HG03354 (cell line): Measurements from ENCODE around the gene PRDM2.

Experiments
- ATAC-seq: cut with Tn5 transposase; IDR thresholded peaks from one replicate; pipeline ENCODE4 v1.9.1; 2021; ENCODE audit warnings: mild to moderate bottlenecking; ENCODE audit not compliant: unreplicated experiment, poor library complexity, severe bottlenecking

The PRDM2 gene

GRCh38 chr1:13731897-13732296, 31.9 kb downstream of the PRDM2 start:
- ATAC-seq: no peak

- ATAC-seq: no peak
These were observed 33.1 kb downstream of the PRDM2 start for GRCh38 chr1:13732971-13733667.

DNA sequence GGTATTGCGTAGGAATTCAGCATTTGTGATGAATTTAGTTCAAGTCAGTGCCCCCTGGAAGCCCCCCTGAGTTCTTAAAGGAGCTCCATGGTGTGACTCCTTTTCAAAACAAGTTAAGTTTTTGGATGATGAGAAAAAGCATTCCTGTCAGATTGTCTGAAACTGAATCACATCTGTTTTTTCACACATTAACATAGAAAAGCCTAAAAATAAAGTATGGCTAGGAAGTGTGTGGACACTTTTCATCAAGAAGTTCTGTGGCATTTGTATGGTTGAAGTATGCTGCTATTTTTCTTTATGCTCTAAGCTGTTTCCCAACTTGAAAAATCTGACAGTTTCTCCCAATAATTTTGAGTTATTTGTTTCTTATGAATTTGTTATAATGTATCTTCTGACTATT, 33.7 kb downstream of the PRDM2 start:
- ATAC-seq: no peak

DNA sequence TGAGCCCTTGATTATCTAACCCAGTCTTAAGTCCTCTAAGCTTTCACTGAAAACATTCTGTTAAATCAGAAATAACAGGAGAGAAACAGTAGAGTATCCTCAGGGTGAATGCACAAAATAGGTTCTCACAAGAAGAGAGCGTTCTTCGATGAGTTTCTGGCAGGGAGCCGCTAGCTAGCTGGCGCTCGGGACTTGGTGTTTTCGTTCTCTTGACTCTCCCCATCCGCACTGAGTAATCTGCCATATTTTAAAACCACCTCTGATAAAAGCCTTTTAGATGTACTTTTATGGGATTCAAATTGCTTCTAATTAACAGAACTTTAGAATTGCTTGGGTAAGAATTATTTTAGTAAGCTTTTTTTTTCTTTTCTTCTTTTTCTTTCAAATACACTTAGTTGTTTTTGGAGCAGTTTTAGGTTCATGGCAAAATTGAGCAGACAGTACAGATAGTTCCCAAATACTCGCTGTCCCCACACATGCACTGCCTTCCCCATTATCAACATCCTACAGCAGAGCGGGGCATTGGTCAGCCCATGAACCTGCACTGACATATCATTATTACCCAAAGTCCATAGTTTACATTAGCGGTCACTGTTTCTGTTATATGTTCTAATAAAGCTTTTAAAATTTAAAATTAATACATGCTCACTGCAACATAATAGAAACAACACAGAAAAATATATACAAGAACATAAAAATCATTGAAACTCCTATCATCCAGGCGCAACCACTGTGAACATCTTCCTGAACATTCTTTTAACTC, 35.4 kb downstream of the PRDM2 start:
- no peak for ATAC-seq

DNA sequence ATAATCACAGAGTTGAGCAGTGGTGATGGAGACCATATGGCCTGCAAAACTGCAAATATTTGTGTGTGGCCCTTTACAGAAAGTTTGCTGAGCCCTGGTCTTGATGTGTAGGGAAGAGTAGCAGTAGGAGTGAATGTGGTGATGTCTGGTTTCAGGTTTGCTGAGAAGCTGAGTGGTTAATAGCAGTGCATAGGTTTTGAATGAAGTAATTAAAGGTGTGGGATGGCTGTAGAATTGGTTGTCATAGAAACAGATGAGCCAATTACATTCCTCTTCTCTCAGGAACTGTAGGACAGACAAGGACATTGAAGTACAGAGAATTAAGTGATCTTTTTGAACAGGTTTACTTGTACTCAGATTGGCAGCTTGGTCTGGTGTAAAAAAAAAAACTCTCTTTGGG, 37.4 kb downstream of the PRDM2 start:
- ATAC-seq: no peak

- ATAC-seq: no peak
These were observed 46.4 kb downstream of the PRDM2 start for GRCh38 chr1:13746342-13746741.

- ATAC-seq: peak; percentile 87
These were observed 48.9 kb downstream of the PRDM2 start for GRCh38 chr1:13748610-13749505.

DNA sequence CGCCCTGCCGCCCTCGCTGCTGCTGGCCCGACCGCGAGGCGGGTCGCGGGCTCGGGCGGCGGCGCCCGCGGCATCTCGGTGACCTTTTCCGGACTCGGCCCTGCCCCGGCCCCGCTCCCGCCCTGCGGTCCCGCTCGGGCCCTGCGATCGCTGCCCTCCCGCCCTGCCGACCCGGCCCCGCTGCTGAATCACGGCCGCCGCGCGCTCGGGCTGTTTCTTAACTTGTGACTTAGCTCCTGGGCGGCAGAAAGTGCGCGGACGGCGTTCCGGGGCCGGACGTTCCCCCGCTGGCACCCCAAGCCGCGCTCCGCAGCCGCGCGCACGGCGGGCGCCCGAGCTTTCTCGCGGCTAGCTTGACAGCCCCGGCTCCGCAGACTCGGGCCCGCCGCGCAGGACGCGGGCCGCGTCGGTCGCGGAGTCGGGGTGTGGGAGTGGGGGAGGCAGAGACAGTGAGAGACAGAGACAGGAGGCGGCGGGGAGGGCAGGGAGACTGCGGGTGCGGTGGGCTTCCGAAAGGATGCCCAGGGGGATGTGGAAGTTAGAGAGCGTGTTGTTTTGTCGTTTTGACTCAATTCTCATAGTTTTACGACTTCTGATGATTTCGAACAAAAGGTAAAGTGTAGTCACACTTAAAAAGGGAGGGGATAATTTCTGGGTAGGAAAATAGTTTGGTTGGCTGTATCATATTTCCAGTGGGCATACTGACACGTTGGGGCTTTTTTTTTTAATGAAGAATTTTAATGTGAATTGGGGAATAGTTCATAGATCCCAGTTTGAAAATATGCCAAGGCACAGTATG, 49.8 kb downstream of the PRDM2 start:
- peak; percentile 28 for ATAC-seq

- no peak for ATAC-seq
These were observed 51.5 kb downstream of the PRDM2 start for GRCh38 chr1:13751458-13751871.

DNA sequence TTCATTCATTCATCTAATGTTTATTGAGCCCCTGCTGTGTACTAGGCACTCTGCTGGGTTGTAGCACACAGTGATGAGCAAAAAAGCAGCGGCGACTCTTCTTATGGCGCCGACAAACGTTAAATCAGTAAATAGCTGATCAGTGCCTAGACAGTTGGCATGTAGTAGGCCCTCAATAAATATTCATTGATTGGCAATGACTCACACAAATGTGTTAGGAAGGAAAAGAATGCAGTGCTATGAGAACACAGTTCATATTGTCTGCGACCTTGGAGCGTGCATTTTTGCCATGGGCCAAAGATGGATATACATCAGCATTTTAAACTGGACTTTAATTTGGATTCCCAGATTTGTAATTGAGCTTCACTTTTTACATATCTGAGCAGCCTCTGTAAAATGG, 52.0 kb downstream of the PRDM2 start:
- ATAC-seq: no peak

- no peak for ATAC-seq
These were observed 52.9 kb downstream of the PRDM2 start for GRCh38 chr1:13752852-13753251.

GRCh38 chr1:13753636-13754402, 53.8 kb downstream of the PRDM2 start:
- peak; percentile 37 for ATAC-seq

- no peak for ATAC-seq
These were observed 54.6 kb downstream of the PRDM2 start for GRCh38 chr1:13754510-13755103.

DNA sequence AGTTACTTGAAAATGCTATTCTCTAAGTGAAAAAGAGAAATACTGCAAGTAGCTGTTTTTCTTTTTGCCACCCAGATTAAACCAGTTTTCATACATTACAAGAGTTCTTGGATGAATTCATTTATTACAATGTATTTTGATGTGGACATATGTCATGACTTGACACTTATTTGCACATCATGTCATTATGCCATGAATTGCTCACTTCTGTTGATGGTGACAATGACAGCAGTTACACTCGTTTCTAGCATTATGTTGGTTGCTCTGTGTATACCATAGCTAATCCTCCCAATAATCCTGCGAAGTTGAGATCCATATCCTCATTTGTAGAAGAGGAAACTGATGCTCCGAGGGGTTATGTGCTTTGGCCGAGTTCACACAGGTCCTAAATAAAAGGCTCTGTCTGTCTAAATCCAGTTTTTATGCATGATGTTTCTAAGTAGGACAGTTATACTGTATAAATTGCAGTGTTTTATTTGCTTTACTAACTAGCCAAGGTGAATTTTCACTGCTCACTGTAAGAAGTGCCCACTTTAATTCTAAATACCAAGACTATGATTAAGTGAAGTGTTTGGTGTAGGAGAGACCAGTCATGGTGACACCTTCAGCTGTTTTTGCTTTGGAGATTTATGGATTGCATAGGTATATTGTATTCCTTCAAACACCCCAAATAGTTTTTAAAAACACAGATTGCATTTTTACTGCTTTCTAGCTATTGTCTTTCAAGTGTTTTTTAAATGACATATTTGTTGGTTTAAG, 56.7 kb downstream of the PRDM2 start:
- ATAC-seq: no peak

- ATAC-seq: no peak
These were observed 57.7 kb downstream of the PRDM2 start for GRCh38 chr1:13757693-13758092.

DNA sequence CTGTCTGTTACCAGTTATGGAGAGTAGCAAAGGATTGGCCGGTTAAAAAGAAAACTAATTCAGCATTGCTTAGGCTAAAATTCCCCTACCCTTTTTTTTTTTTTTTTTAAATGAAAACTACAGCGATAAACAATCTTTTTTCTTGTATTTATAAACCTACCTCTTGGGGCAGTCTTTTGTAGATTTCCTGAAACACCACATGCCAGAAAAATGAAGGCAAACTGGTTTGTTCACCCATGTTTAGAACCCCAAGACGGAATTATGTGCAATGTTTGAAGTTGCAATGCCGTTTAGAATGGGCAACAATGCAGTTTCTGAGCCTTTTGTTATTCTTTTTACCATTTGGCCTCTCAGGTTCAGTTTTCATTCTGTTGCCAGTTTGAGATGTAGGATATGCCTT, 59.1 kb downstream of the PRDM2 start:
- no peak for ATAC-seq

DNA sequence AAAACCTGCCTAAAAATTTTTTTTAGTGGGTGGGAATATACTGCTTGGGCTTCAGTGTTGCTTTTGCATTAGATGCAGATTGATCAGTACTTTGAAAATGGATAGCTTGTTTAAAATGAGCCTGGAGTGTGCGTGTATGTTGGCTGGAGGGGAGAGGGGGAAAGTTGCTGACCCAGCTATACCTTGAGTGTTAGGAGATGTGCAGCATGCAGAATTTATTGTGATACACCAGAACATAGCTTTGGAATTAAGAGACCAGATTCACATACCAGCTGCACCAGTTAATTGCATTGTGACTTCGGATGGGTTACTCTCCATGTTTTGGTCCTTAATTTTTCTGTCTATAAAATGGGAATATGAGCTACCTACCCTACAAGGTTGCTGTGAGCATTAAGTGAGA, 60.4 kb downstream of the PRDM2 start:
- no peak for ATAC-seq

DNA sequence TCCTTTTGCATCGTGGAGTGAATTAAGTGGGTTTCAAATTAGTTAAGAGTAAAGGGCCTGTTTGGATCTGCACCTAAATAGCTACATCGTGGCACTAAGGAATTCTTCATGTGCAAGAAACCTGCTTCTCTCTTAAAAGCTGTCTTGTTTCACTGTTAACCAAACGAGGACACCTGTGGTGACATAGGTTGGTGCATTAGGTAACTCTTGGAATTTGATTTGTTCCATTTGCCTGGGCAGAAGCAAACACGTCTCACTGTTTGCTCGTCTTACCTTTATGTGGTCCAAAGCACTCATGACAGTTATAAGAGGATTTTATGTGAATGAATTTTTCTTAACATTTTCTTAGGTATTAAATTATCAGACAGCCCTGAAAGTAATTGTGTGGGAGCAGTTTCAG, 60.9 kb downstream of the PRDM2 start:
- no peak for ATAC-seq
